Stomach (tissue), 4 donors: ENCODE results near the gene LAMB2.

Experiments
- EP300 ChIP-seq: sonication (generic); formaldehyde crosslinking; IDR thresholded peaks from one replicate; pipeline ENCODE4 v1.6.1; 2017; ENCODE audit warnings: antibody characterized with exemption
- TF ChIP-seq, protein P1 (sequence below), 7 experiments: fragments of 450-650 bp in 4 of 7; fragments of 200-600 bp in 3 of 7; sonication (generic) in 3 of 7; IDR thresholded peaks; one replicate each; pipeline ENCODE4 v1.5.1; 2016 to 2019; ENCODE audit warnings: antibody characterized with exemption in 7 of 7, control low read depth in 2 of 7, mild to moderate bottlenecking in 1 of 7

DNA sequence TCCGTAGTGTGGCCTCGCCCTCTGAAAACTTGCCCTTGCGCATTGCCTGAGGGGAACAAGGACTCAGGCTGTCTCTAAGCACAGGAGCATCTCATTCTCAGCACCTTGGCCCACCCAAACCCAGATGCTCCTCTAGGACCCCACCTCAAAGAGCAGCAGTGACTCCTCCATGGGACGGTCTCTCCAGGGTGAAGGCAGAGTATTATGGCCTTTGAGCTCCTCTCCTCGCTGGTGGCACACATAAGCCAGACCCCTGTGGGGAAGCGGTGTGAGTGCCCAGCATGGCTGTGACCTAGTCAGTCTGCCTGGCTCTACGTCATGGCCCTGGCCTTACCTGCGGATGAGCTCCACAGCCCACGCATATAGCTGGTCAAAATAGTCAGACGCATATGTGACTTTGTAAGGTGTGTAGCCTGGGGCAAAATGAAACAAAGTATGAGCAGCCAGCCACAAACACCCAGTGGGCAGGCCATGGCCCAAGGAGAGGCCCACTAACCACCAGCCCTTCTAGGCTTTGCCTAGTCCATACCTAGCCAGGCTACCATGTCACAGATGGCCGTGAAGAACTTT lies 32.7 kb downstream of the LAMB2 start:
- TF ChIP-seq, protein P1, sequence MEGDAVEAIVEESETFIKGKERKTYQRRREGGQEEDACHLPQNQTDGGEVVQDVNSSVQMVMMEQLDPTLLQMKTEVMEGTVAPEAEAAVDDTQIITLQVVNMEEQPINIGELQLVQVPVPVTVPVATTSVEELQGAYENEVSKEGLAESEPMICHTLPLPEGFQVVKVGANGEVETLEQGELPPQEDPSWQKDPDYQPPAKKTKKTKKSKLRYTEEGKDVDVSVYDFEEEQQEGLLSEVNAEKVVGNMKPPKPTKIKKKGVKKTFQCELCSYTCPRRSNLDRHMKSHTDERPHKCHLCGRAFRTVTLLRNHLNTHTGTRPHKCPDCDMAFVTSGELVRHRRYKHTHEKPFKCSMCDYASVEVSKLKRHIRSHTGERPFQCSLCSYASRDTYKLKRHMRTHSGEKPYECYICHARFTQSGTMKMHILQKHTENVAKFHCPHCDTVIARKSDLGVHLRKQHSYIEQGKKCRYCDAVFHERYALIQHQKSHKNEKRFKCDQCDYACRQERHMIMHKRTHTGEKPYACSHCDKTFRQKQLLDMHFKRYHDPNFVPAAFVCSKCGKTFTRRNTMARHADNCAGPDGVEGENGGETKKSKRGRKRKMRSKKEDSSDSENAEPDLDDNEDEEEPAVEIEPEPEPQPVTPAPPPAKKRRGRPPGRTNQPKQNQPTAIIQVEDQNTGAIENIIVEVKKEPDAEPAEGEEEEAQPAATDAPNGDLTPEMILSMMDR (IDR thresholded peaks at IDR 0.05) = no peak
- TF ChIP-seq EP300 = no peak
